Tongue (tissue), 3 donors: ENCODE data around the gene MID2. TPM values are rescaled to one million over a fixed set of nuclear protein-coding genes. Genes with fewer than 3 reads are reported as not detected.
"Not testable (repeated sequence)": the region's sequence is repeated elsewhere in the genome, so short reads cannot be mapped to it uniquely, and the experiment has no call there.

Source experiments
- DNase-seq: peaks from one replicate; pipeline ENCODE4 v3.0.0-alpha.2; 2015
- small RNA-seq: library from RNA; depleted of rRNA; stranded (forward); fragments of <200 nt; gene quantifications from one replicate; pipeline ENCODE3, GENCODE V24; 2014; ENCODE audit warnings: low replicate concordance
- total RNA-seq: library from RNA; depleted of rRNA; stranded (reverse); fragments of >200 nt; gene quantifications from one replicate; pipeline ENCODE4 v1.2.3, GENCODE V29; 2014

MID2 gene
- total RNA-seq, 1 donor from 2014 or later = 25.8 TPM

GRCh38 chrX:107955337-107955736 lies 129.7 kb downstream of the MID2 start:
- DNase-seq = not testable (repeated sequence)

GRCh38 chrX:107968623-107969022 lies 143.0 kb downstream of the MID2 start:
- no peak for DNase-seq

GRCh38 chrX:107970073-107970472 lies 144.4 kb downstream of the MID2 start:
- no peak for DNase-seq

- no peak for DNase-seq
These were observed 146.0 kb downstream of the MID2 start for GRCh38 chrX:107971636-107972035.

Small RNA genes within 50 kb of the gene (small RNA-seq; reads per million reads assigned to genes)
- not detected for gene RF00019

Other genes starting within 250 kb of the MID2 start
- 32.8 TPM for gene PRPS1, start 197.4 kb upstream of the MID2 start, total RNA-seq
- gene TSC22D3, start 50.1 kb upstream of the MID2 start, total RNA-seq = 144 TPM
- not detected for gene NCBP2L, start 48.1 kb upstream of the MID2 start, total RNA-seq
- gene TEX13B, start 156.5 kb downstream of the MID2 start, total RNA-seq = not detected
- not detected for gene VSIG1, start 219.2 kb downstream of the MID2 start, total RNA-seq